NCI-H146 treated with DMSO at 0.1 percent for 48 hours (cell line): ENCODE measurements around the gene CDK17.
"Not testable (repeated sequence)": the region's sequence is repeated elsewhere in the genome, so short reads cannot be mapped to it uniquely, and the experiment has no call there.

Experiments
- DNase-seq: peaks from one replicate; lab custom pipeline; 2025; ENCODE audit not compliant: unreplicated experiment; lab: John Stamatoyannopoulos, UW

CDK17 gene

DNA sequence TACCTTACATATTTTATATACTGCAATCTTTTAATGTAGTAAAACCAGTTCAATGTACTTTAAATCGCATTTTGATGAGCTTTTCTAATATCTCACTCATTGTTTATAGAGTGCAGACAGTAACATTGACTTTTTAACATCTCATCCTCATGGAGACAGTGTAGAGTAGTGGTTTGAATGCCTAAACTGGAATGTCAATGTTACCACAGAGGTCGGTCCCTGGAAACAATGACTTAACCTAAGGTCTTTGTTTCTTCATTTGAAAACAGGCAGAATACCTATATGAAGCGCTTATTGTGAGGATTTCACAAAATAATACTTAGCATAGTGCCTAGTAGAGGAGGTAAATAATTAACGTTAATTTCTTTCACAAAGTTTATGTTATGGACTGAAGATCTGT, 5.0 kb downstream of the CDK17 start:
- DNase-seq = no peak

DNA sequence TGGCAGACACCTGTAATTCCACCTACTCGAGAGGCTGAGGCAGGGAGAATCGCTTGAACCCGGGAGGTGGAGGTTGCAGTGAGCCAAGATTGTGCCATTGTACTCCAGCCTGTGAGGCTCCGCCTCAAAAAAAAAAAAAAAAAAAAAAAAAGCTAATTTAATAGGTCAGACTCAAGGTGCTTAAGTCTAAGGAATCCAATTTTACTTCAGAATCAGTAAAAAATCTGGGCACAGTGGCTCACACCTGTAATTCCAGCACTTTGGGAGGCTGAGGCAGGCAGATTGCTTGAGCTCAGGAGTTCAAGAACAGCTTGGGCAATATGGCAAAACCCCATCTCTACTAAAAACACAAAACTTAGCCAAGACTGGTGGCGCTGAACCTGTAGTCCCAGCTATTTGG, 7.0 kb downstream of the CDK17 start:
- not testable (repeated sequence) for DNase-seq

DNA sequence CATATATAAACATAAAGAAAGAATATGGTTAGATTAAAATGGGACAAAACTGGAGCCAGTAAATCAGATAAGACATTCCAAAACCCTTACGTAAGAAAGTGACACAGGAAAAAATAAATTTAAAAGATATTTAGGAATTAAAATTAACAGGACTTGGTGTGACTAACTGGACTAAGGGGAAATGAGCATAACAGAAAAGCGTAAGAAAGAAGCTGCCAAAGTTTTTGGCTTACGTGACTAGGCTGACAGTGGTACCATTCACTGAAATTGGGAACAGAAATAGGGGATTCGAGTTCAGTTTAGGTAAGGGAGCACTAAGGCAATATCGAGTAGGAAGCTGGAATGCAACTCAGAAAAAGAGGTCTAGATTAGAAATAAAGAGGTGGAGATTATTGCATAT, 7.8 kb downstream of the CDK17 start:
- DNase-seq = no peak

DNA sequence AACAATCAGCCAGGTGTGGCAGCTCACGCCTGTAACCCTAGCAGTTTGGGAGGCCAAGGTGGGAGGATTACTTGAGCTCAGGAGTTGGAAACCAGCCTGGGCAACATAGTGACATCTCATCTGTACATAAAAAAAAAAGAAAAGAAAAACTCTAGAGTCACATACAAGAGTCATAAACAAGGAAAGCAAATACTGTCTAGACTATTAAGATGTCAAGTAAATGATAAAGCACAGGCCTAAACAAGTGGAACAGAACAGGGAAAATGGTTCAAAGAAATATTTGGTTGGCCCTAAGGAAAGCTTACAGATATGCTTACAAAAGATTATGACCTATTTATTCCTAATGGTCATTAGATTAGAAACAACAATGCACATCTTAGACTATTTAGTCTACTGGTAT, 12.3 kb downstream of the CDK17 start:
- no peak for DNase-seq

DNA sequence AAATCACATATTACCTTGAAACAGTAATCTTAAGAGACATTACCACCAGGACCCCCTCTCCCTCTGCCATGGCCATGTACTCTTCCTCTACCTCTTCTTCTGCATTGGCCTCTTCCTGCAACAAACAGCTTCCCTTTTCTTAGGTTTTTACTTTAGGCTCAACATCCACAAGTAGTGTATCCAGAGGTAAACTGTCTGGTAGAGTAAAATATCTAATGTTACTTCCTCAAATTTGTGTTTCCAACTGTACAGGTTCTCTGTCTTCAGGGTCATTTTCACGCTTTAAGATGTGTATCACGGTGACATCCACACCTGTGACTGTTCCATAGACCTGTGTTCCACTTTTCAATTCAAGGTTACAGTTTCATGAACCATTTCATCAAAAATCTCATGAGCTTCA, 13.4 kb downstream of the CDK17 start:
- DNase-seq = no peak

DNA sequence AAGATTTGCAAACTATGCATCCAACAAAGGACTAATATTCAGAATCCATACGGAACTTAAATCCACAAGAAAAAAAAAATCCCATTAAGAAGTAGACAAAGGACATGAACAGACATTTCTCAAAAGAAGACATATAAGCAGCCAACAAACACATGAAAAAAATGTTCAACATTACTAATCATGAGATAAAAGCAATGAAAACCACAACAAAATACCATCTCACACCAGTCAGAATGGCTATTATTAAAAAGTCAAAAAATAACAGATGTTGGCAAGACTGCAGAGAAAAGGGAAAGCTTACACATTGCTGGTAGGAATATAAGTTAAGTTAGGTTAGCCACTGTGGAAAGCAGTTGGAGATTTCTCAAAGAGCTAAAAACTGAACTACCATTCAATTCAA, 16.2 kb downstream of the CDK17 start:
- no peak for DNase-seq

DNA sequence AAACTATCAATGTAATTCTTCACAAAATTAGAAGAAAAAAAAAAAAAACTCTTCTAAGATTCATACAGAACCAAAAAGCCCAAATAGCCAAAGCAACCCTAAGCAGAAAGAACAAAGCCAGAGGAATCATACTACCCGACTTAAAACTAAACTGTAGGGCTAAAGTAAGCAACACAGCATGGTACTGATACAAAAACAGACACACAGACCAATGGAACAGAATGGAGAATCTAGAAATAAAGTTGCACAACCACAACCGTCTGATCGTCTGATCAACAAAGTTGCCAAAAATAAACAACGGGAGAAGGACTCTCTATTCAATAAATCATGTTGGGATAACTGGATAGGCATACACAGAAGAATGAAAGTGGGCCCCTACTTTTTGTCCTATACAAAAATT, 16.9 kb downstream of the CDK17 start:
- DNase-seq = no peak

DNA sequence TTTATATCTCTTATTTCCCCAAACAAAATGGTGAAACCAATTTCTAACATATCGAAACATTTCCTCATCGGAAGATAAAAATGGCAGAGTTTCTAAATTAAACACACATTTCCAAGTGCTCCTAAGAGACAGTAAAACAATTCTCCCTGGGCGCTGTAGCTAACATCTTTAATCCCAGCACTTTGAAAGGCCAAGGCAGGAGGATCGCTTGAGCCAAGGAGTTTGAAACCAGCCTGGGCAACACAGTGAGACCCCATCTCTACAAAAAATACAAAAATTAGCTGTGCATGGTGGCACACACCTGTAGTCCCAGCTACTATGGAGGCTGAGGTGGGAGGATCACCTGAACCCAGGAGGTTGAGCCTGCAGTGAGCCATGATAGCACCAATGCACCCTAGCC, 20.5 kb downstream of the CDK17 start:
- not testable (repeated sequence) for DNase-seq

DNA sequence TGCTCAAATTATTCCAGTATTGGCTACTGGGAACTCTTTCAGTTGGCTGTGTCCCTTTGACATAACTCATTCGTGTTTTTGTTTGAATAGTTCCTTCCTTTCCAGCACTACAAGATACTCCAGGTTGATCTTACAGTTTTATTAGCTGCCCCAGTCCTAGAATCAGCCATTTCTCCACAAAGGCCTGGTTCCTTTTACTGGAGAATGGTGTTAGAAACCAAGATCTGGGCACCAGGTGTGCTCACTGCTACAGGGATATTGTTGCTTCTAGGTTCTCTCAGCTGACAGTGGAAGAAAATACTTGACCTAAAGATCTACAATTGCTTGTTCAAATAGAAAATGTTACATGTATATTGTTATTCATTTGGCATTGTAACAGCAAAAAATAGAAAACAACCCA, 21.9 kb downstream of the CDK17 start:
- no peak for DNase-seq

DNA sequence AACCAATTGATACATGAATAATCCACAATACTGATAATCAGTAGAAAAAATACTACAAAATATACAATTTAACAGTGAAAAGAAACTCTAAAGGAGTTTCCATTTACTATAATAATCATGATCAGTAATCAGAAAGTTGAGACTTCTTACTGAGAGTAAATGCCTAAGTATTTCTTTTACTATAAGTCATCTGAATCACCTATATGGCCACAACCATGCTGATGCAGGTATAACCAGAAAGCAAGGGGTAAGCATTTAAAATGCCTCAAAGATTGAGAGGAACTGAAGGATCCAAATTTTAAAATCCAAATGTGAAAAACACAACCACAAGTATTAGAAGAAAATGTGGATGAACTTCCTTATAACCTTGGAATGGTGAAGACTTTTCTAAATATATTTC, 23.4 kb downstream of the CDK17 start:
- no peak for DNase-seq

DNA sequence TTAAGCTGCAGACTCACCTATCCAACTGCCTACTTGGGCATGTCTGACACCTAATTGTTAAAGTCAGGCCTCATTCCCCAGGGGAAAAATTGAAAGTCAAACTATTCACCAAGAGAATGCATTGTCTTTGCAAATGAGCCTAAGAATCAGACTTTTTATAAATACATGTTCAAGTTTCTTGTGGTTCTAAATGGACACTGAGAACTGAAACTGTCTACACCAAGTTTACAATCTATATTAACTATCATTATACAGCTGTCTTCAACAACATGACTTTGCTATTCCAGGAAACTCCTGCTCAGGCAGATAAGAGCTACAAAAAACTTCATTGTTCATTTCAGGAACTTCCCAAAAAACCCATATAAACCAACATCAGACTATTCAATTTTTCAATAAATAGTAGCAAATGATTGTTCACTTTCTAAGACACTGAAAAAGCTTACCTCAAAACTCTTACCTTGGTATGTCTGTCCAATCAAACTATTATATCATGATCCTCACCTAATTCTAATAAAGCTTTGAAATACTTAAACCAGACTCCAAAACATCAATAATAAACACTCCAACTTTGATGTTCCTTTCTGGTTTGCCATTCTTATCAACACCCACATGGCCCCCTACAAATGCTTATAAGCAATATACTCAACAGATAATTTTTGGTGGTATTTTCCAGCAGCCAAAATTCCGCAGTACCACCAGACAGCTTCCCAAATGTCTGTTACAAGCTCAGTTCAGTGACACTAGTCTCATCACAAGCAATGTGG, 24.2 kb downstream of the CDK17 start:
- DNase-seq = no peak

DNA sequence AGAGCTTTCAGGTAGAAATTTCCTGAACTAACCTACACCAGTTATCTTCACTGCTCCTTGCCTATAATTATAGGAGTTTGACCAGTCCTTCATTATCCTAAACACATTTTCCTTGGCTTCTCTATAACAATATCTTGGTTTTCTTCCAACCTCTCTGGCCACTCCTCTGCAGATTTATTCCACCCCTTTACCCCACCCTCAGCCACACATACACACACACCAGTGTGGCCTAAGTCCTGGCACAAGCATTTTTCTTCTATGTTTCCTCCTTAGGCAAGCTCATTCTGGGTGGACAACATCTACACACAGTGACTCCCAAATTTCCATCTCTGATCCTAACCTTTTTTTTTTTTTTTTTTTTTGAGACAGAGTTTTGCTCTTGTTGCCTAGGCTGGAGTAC, 25.1 kb downstream of the CDK17 start:
- DNase-seq = no peak

DNA sequence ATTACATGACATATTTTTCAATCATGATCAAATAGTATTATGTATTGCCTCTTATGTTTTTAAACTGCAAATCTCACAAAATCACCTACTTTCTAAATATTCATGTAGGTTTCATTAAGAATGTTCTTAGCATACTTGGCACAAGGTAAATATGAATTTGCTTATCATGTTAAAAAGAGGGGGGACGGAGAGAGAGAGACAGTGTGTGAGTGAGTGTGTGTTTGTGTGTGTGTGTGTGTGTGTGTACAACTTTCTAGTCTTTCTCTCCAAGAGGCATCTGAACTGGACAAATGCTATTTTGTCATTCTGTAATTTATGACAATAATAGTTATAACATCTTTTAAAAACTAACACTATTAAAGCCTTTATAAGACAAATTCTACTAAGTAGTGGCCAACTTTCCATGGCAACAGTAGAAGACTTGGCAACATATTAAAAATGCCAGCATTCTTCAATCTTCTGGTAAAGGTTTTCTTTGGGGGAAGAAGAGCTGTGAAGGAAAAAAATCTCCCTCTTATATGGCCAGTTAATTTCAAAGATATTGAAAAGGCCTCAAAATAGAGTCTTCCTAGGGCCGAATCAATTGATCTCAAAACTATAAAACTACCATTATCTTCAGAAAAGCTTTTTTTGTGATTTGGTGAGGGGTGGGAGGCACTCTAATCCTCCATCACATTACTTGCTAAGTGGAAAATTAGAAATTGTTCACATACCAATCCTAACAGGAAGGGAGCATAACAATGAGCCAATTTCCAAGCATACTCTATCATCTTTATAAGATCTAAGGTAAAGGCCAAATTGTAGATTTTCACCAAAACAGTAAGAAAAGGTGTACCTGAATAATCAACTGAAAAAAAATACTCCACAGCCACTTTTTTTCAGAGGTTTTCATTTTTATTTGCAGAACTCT, 28.2 kb downstream of the CDK17 start:
- DNase-seq = no peak

DNA sequence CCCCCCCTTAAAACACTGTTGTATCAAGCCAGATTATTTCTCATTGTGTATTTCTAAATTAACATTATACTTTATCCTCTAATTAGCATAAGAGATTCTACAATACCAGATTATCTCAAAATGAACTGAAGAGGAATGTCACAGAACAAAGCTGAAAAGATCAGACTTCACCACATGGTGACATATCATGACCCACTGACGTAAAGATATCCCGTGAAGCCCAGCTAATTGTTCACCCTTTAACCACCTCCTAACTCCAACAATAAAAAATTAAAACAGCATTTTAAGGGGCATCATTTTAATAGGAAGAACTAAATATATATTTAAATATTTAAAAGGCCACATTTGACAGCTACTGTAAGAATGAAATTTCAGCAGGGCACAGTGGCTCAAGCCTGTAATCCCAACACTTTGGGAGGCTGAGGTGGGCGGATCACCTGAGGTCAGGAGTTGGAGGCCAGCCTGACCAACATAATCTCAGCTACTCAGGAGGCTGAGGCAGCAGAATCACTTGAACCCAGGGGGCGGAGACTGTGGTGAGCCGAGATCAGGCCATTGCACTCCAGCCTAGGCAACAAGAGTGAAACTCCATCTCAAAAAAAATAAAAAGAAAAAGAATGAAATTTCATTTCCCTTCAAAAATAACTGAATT, 29.0 kb downstream of the CDK17 start:
- no peak for DNase-seq

DNA sequence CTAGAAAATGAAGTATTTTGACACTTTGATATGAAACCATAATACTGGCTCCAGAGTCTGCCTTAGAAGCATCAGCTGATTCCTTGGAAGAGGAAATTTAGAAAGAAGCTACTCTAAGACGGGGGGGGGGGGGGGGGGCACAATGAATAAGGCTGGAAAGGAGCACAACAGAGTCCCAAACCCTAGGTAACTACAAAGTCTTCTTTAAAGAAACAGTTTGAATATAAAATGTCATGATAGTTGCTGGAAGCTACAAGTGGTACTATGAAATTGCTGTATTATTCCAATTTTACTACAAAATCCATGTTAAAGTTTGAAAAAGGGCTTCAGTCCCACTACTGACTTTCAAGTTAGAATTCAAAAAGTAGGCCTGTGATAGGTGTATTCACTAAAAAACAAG, 31.6 kb downstream of the CDK17 start:
- no peak for DNase-seq

DNA sequence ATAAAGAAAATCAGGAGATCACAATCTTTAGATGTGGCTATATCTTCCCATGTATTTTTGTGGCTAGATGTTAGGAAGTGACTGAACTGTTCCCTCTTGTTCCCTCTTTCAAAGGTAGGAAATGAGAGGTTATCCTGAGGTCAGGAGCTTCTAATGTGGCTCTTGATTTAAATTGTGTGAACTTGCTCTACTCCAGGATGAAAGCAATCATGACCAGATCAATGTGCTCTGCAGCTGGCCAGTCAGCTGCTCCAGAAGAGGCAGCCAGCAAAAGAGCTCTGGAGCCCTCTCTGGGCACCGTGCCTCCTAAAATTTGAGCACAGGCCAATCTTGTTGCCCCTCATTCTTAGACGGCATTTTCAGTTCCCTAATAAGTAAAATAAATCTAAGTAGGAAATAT, 32.0 kb downstream of the CDK17 start:
- DNase-seq = peak; percentile 2

DNA sequence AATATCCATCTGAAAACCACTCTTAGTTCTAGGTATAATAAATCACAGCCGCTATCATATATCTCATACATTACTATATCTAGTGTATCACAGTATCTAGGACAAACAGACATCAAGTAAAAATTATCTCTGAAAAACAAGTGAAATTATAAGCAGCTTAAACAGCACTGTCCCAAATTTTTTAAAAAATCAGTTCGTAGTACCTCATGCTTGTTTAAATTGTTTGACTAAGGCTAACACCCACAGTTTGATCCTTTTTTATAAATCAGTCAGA, 33.9 kb downstream of the CDK17 start:
- DNase-seq = no peak

DNA sequence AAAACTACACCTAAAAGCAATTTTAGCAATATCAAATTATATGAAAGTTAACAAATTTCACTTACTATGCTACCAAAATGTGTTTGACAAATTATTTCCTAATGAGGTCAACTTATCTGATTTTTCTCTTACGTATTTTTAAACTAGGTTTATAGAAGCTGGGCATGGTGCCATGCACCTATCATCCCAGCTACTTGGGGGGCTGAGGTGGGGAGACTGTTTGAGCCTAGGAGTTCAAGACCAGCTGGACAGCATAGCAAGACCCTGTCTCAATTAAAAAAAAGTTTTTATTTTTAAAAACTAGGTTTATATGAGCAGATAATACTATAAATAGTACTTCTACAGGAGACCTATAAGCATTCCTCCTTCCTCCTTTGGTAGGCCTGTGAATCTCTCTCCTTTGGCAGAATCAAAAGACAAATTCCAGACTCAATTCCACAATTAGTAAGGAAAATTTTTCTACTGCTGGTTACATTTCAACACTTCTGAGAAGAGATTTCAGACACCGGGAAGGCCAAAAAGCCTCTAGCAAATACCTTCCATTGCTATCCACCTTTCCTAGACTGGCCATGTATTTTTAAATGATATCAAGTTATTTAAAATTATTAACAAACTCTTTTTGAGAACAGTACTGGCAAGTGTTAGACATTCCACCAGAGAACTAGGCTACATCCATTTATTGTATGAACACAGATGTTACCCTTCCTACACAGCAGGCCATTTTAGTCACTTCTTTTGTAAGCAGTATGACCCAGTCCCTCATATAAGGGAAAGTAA, 34.4 kb downstream of the CDK17 start:
- no peak for DNase-seq

DNA sequence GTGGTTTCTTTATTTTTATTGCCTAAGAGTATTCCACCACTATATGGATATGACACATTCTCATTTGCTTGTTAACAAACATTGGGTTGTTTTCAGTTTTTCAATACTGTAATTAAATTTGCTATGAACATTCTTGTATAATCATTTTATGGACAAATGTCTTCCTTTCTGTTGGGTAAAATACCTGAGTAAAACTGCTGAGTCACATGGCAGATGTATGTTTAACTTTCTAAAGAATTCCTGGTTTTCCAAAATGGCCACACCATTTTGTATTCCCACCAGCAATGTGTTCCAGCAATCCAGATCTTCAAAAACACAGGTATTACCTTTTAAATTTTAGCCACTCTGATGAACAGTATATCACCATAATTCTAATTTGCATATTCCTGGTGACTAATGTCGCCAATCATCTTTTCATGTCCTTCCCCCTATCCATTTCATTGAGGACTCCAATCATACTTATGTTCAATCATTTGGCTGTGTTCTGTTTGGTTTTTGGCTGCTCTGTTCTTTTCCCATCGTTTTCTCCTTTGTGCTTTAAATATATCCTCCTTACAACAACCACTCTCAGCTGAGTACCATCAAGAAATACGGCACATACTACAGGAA, 36.0 kb downstream of the CDK17 start:
- no peak for DNase-seq

DNA sequence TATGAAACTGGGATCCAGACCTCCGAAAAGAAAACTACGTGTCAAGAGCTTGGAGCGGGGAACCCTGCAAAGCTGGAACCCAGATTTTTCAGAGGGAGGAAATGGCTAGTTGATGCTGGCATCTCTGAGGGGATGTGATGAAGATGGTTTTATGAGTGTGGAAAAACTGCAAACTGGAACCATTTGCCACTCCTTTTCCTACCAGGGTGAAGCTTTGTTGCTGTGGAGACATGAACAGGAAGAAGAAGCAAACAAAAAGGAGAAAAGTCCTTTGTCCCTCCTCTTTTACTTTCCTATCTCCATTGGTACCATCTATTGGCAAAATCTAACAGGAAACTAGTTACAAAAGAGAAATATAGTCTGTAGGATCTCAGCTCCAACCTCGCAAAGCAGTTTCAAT, 39.2 kb downstream of the CDK17 start:
- no peak for DNase-seq

DNA sequence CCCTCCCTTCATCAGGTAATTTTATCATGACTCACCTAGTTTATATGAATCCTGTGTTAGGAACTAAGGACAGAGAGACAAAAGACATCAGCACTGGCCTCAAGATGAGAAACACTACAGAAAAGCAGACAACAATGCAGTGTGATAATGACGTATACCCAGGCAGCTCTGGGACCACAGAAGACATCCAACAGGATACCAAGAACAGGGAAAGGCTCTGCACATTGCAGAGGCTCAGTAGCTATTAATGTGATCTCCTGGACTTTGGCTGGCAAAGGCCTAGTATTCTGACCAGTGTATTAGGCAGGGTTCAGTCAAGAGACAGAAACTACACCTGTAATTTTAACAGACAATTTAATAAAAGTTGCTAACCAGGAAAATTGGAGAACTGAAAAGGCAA, 39.7 kb downstream of the CDK17 start:
- no peak for DNase-seq
